Prostate gland (tissue), 2 donors: ENCODE data around the gene KCTD20. TPM values are rescaled to one million over a fixed set of nuclear protein-coding genes. Genes with fewer than 3 reads are reported as not detected.

Source experiments
- DNase-seq: peaks from one replicate; pipeline ENCODE4 v3.0.0-alpha.2; 2019; ENCODE audit warnings: low spot score
- H3K27ac ChIP-seq, 2 donors: fragments of 200-600 bp; sonication (generic); 2 replicates each; pipeline ENCODE4 v1.5.1; 2017 to 2019
- H3K27me3 ChIP-seq: fragments of 200-600 bp; sonication (generic); replicated peaks from 2 replicates; pipeline ENCODE4 v1.5.1; 2019; ENCODE audit not compliant: insufficient read depth
- H3K36me3 ChIP-seq, 2 donors: fragments of 200-600 bp; sonication (generic); 1 replicate in 1 of 2; 2 replicates in 1 of 2; pipeline versions ENCODE4 v1.5.1 to v1.8.1; 2017 to 2019
- H3K4me1 ChIP-seq: fragments of 200-600 bp; sonication (generic); replicated peaks from 2 replicates; pipeline ENCODE4 v1.5.1; 2019
- H3K4me3 ChIP-seq, 2 donors: fragments of 200-600 bp; sonication (generic); 2 replicates each; pipeline ENCODE4 v1.5.1; 2017 to 2019
- H3K9me3 ChIP-seq: fragments of 200-600 bp; sonication (generic); 2 replicates; pipeline ENCODE4 v1.5.1; 2017
- POLR2A ChIP-seq: fragments of 450-650 bp; IDR thresholded peaks from one replicate; pipeline ENCODE4 v1.6.1; 2016; ENCODE audit warnings: antibody characterized with exemption, mild to moderate bottlenecking
- POLR2AphosphoS5 ChIP-seq: sonication (generic); formaldehyde crosslinking; IDR thresholded peaks from one replicate; pipeline ENCODE4 v1.6.1; 2017; ENCODE audit warnings: antibody characterized with exemption
- WGBS: methylation state at CpG from one replicate; pipeline ENCODE4 v1.1.5; 2018; 5-methylcytosine and 5-hydroxymethylcytosine counted together
- intact Hi-C: fragments of 100-400 bp; cut with DNase I; formaldehyde crosslinking; loops from one replicate; pipeline ENCODE4 v1.14.2; 2022
- total RNA-seq, 2 donors: library from RNA; depleted of rRNA; stranded (reverse); fragments of >200 nt; gene quantifications; one replicate each; pipeline ENCODE4 v1.1.0, GENCODE V29; 2016
- TF ChIP-seq, protein P1 (sequence below), 4 experiments: fragments of 200-600 bp in 2 of 4; fragments of 450-650 bp in 2 of 4; sonication (generic) in 2 of 4; IDR thresholded peaks; 1 replicate in 3 of 4; 2 replicates in 1 of 4; pipeline ENCODE4 v1.5.1; 2016 to 2019; ENCODE audit warnings: antibody characterized with exemption in 4 of 4, mild to moderate bottlenecking in 2 of 4, moderate library complexity in 2 of 4

KCTD20 gene
- total RNA-seq, 2 donors from 2014 or later, result 33.7 to 44.1 TPM

DNA sequence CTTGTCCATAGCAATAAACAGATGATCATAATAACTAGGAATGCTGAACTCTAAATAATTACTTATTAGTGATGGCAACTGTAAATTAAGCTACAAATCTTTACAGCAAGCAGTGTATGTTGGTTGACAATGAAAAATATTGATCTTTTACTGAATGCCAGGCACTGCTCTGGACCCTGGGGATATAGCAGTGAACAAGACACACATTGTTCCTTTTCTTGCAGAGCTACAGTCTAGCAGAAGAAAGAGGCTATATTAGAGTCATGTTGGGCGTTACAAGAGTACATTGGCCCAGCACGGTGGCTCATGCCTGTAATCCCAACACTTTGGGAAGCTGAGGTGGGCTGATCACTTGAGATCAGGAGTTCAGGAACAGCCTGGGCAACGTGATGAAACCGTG lies 11.6 kb upstream of the KCTD20 start:
- no peaks in the 10 kb centered on the region for H3K27me3 ChIP-seq
- H3K4me3 ChIP-seq, result no peak overlapping the region
- H3K9me3 ChIP-seq, result no peaks in the 10 kb centered on the region
- no peaks in the 10 kb centered on the region for H3K36me3 ChIP-seq
- WGBS, result 92% methylated on average over 4 of the region's 4 CpGs
- no peaks in the 10 kb centered on the region for H3K4me1 ChIP-seq
- DNase-seq, result no peak
- intact Hi-C loops, result no loop called here
- no peak overlapping the region for H3K27ac ChIP-seq
- TF ChIP-seq, protein P1, sequence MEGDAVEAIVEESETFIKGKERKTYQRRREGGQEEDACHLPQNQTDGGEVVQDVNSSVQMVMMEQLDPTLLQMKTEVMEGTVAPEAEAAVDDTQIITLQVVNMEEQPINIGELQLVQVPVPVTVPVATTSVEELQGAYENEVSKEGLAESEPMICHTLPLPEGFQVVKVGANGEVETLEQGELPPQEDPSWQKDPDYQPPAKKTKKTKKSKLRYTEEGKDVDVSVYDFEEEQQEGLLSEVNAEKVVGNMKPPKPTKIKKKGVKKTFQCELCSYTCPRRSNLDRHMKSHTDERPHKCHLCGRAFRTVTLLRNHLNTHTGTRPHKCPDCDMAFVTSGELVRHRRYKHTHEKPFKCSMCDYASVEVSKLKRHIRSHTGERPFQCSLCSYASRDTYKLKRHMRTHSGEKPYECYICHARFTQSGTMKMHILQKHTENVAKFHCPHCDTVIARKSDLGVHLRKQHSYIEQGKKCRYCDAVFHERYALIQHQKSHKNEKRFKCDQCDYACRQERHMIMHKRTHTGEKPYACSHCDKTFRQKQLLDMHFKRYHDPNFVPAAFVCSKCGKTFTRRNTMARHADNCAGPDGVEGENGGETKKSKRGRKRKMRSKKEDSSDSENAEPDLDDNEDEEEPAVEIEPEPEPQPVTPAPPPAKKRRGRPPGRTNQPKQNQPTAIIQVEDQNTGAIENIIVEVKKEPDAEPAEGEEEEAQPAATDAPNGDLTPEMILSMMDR (IDR thresholded peaks at IDR 0.05), result no peak
- TF ChIP-seq POLR2AphosphoS5 (no peak), POLR2A (no peak)

DNA sequence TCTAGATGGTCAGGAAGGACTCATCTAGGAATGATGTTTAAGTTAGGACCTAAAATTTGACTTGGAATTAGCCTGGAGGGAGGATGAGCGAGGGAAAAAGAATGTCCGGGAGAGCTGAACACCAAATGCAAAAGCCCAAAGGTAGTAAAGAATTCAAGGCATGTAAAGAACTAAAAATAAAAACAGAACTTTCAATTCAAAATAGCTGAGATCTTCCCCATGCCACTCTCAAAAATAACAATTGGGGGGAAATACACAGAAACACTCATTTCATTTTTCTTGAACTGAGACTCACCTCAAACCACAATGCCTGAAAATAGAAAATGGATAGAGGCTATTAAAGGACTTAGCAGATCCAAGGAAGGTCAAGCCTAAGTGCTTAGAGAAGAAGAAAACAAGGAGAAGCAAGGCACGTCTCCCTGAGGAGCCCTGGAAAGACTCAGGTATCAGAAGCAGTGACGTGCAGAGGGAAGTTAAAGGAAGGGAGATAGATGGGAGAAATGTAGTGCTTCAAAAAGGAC lies 10.6 kb upstream of the KCTD20 start:
- Histone ChIP-seq H3K36me3 (no peaks in the 10 kb centered on the region), H3K9me3 (no peaks in the 10 kb centered on the region), H3K4me3 (no peak overlapping the region), H3K27ac (no peak overlapping the region), H3K27me3 (no peaks in the 10 kb centered on the region), H3K4me1 (no peaks in the 10 kb centered on the region)
- no peak for DNase-seq
- WGBS, result 87% methylated on average over 4 of the region's 4 CpGs
- intact Hi-C loops, result no loop called here
- no peak for TF ChIP-seq POLR2AphosphoS5
- TF ChIP-seq POLR2A, result no peak
- TF ChIP-seq, protein P1 (IDR thresholded peaks at IDR 0.05), result no peak

DNA sequence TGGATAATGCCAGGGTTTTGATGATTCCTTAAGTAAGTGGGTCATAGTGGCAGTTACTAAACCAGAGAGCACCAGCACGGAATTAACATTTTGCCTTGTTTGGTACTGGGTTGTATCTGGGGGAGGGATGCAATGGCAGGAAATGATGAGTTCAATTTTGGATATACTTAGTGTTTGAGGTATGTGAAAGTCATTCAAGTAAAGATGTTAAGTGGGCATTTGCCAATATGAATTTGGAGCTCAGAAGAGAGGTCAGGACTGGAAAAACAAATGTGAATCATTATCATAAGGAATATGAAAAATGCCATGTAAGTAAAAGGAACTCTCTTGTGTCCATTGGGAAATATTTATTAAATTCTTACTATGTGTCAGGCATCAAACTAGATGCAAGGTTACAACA lies 6.3 kb upstream of the KCTD20 start:
- no peaks in the 10 kb centered on the region for H3K27me3 ChIP-seq
- H3K4me1 ChIP-seq, result no peaks in the 10 kb centered on the region
- intact Hi-C loops, result no loop called here
- no peak for TF ChIP-seq POLR2AphosphoS5
- no peak for TF ChIP-seq POLR2A
- TF ChIP-seq, protein P1 (IDR thresholded peaks at IDR 0.05), result no peak
- no peak for DNase-seq
- no peak overlapping the region for H3K27ac ChIP-seq
- no peak overlapping the region for H3K4me3 ChIP-seq
- no peaks in the 10 kb centered on the region for H3K9me3 ChIP-seq
- 93% methylated on average over 1 of the region's 1 CpG for WGBS
- no peaks in the 10 kb centered on the region for H3K36me3 ChIP-seq

DNA sequence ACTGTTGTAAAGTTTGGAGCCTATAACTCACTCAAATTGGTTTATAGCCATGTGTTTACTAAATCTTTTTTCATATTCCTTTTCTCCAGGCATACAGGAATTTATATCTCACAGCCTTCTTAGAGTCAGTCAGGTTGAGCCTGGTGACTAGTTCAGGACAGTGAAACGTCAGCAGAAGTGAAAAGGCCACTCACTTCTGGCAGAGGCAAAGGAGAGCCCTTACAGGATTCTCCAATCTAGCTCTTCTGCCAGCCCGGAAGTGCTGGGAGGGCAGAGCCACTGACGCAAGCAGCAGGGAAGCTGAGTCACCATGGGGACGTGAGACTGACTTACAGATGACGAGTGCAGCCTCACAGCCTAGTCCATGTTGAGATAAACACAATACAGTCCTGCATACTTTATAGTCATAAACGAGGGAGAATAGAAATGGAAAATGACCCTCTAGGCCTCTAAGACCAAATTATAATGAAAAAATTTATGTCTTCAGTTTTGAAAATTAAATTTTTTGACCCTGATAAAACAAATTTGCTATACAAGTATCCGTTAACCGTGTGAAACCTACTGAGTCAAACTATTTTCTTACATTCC lies 1.4 kb upstream of the KCTD20 start:
- Histone ChIP-seq H3K27me3 (no peaks in the 10 kb centered on the region), H3K4me3 (no peak overlapping the region), H3K36me3 (no peaks in the 10 kb centered on the region), H3K9me3 (no peaks in the 10 kb centered on the region), H3K4me1 (peaks cover 3% of the 10 kb centered on the region), H3K27ac (peak overlapping the region; percentile 97)
- peak; percentile 85 for DNase-seq
- TF ChIP-seq POLR2A (peak; percentile 63), POLR2AphosphoS5 (peak; percentile 96)
- TF ChIP-seq, protein P1 (IDR thresholded peaks at IDR 0.05), result no peak
- intact Hi-C loops, result loop anchor here (5.0 kb wide), 1 partner anchor 151 kb away; the partner anchor contains the start of gene SRSF3
- 37% methylated on average over 8 of the region's 8 CpGs for WGBS

DNA sequence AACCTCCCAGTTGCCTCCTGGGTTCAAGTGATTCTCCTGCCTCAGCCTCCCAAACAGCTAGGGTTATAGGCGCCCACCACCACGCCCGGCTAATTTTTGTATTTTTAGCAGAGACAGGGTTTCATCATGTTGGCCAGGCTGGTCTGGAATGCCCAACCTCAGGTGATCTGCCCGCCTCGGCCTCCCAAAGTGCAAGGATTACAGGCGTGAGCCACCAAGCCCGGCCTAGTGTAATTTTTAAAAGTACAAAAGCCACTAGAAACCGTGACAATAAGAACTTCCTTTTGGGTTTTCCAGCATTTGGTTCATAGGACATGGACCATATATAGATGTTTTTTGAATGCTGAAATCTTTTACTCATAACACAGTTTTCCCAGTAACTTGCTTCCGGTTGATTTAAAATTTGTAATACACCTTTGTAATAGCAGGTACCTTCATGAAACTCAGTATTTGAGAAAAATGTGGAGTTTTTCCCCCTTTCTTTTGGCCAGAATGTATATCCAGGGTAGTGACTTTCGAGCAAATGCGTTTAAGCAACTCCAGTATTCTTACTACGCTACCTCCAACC lies 613 bp upstream of the KCTD20 start:
- no peaks in the 10 kb centered on the region for H3K27me3 ChIP-seq
- intact Hi-C loops, result loop anchor here (5.0 kb wide), 1 partner anchor 150 kb away; the partner anchor contains the start of gene SRSF3
- peaks cover 3% of the 10 kb centered on the region for H3K4me1 ChIP-seq
- DNase-seq, result no peak
- no peaks in the 10 kb centered on the region for H3K36me3 ChIP-seq
- TF ChIP-seq, protein P1 (IDR thresholded peaks at IDR 0.05), result no peak
- TF ChIP-seq POLR2AphosphoS5 (no peak), POLR2A (no peak)
- H3K9me3 ChIP-seq, result no peaks in the 10 kb centered on the region
- peak overlapping the region; percentile 84 to 93 for H3K4me3 ChIP-seq
- 62% methylated on average over 12 of the region's 12 CpGs for WGBS
- H3K27ac ChIP-seq, result peak overlapping the region; percentile 97
